ENCODE data around the gene DEPDC5.

DEPDC5 gene

GRCh38 chr22:31897842-31898805 is 144.3 kb downstream of the DEPDC5 start:
- no peak for DNase-seq

- DNase-seq = no peak
Measured at GRCh38 chr22:31898926-31899325, 145.1 kb downstream of the DEPDC5 start.

- no peak for DNase-seq
Measured at GRCh38 chr22:31899669-31900068, 145.8 kb downstream of the DEPDC5 start.

GRCh38 chr22:31901388-31902137 is 147.7 kb downstream of the DEPDC5 start:
- no peak for DNase-seq

- no peak for DNase-seq
Measured at GRCh38 chr22:31904651-31905050, 150.8 kb downstream of the DEPDC5 start.

- no peak for DNase-seq
Measured at GRCh38 chr22:31905356-31905755, 151.5 kb downstream of the DEPDC5 start.

- no peak for DNase-seq
Measured at GRCh38 chr22:31906086-31906485, 152.3 kb downstream of the DEPDC5 start.

GRCh38 chr22:31906569-31906968 is 152.8 kb downstream of the DEPDC5 start:
- no peak for DNase-seq

- no peak for DNase-seq
Measured at GRCh38 chr22:31909977-31910376, 156.2 kb downstream of the DEPDC5 start.

- DNase-seq = no peak
Measured at GRCh38 chr22:31911565-31912406, 158.0 kb downstream of the DEPDC5 start.

GRCh38 chr22:31912407-31912743 is 158.6 kb downstream of the DEPDC5 start:
- DNase-seq = no peak

GRCh38 chr22:31915586-31915985 is 161.8 kb downstream of the DEPDC5 start:
- DNase-seq = no peak

GRCh38 chr22:31917227-31917921 is 163.6 kb downstream of the DEPDC5 start:
- DNase-seq = no peak

GRCh38 chr22:31919730-31920129 is 165.9 kb downstream of the DEPDC5 start:
- no peak for DNase-seq

GRCh38 chr22:31920306-31920705 is 166.5 kb downstream of the DEPDC5 start:
- DNase-seq = no peak

GRCh38 chr22:31921106-31921505 is 167.3 kb downstream of the DEPDC5 start:
- no peak for DNase-seq

GRCh38 chr22:31922534-31922933 is 168.7 kb downstream of the DEPDC5 start:
- no peak for DNase-seq

- no peak for DNase-seq
Measured at GRCh38 chr22:31923136-31923535, 169.3 kb downstream of the DEPDC5 start.

GRCh38 chr22:31923747-31924146 is 169.9 kb downstream of the DEPDC5 start:
- DNase-seq = no peak

GRCh38 chr22:31925056-31925455 is 171.2 kb downstream of the DEPDC5 start:
- DNase-seq = no peak

GRCh38 chr22:31926024-31926423 is 172.2 kb downstream of the DEPDC5 start:
- DNase-seq = no peak

GRCh38 chr22:31926969-31927368 is 173.2 kb downstream of the DEPDC5 start:
- no peak for DNase-seq

- DNase-seq = no peak
Measured at GRCh38 chr22:31927562-31927961, 173.7 kb downstream of the DEPDC5 start.

Measured in NCI-H2029 (cell line).